GM18870 (cell line): Measurements from ENCODE around the gene TMPRSS9.

ENCODE experiments used
- ATAC-seq: cut with Tn5 transposase; IDR thresholded peaks from one replicate; pipeline ENCODE4 v1.9.1; 2021; ENCODE audit warnings: moderate library complexity; ENCODE audit not compliant: unreplicated experiment

The TMPRSS9 gene

GRCh38 chr19:2358548-2359173 is 1.4 kb upstream of the TMPRSS9 start:
- ATAC-seq, result no peak

GRCh38 chr19:2360833-2361232 is 768 bp downstream of the TMPRSS9 start:
- no peak for ATAC-seq

- no peak for ATAC-seq
Observed at GRCh38 chr19:2361246-2362045, 1.4 kb downstream of the TMPRSS9 start.

GRCh38 chr19:2362046-2362969 is 2.2 kb downstream of the TMPRSS9 start:
- no peak for ATAC-seq

- ATAC-seq, result no peak
Observed at GRCh38 chr19:2362970-2363300, 2.9 kb downstream of the TMPRSS9 start.

- ATAC-seq, result no peak
Observed at GRCh38 chr19:2363419-2363818, 3.4 kb downstream of the TMPRSS9 start.

GRCh38 chr19:2365201-2365970 is 5.3 kb downstream of the TMPRSS9 start:
- no peak for ATAC-seq

GRCh38 chr19:2371656-2372055 is 11.6 kb downstream of the TMPRSS9 start:
- ATAC-seq, result no peak

- no peak for ATAC-seq
Observed at GRCh38 chr19:2372076-2372612, 12.1 kb downstream of the TMPRSS9 start.

- no peak for ATAC-seq
Observed at GRCh38 chr19:2374808-2375207, 14.7 kb downstream of the TMPRSS9 start.

- no peak for ATAC-seq
Observed at GRCh38 chr19:2375353-2376121, 15.5 kb downstream of the TMPRSS9 start.

GRCh38 chr19:2376784-2377519 is 16.9 kb downstream of the TMPRSS9 start:
- ATAC-seq, result no peak

GRCh38 chr19:2380567-2380966 is 20.5 kb downstream of the TMPRSS9 start:
- no peak for ATAC-seq

- no peak for ATAC-seq
Observed at GRCh38 chr19:2381148-2381820, 21.2 kb downstream of the TMPRSS9 start.

GRCh38 chr19:2382530-2383222 is 22.6 kb downstream of the TMPRSS9 start:
- no peak for ATAC-seq

GRCh38 chr19:2385053-2385721 is 25.1 kb downstream of the TMPRSS9 start:
- no peak for ATAC-seq
